ENCODE measurements around the gene CRACR2A.

CRACR2A gene

GRCh38 chr12:3722368-3722767, 30.5 kb downstream of the CRACR2A start:
- DNase-seq (ENCODE audit: extremely low read depth, low read depth): no peak
- no peak for TF ChIP-seq CTCF (IDR thresholded peaks at IDR 0.05; ENCODE audit: low read depth, low read length)

DNA sequence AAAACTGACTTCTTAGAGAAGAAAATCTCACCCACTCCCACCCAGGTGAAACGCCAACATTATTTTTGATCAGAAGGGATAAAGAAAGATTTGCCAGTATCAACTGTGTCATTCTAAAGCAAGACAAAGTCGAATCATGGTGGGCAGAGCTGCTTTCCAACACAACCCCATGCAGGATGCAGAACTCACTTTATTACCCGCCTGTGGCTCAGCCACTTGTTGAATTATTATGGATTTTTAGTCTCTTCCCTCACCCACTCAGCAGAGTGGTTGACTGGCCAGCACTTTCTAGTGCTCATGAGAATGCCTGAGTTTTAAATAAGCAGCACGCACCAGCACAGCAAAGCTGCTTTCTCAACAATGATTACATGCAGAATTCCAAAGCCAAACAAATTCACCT, 32.1 kb downstream of the CRACR2A start:
- DNase-seq (ENCODE audit: extremely low read depth, low read depth): no peak
- TF ChIP-seq CTCF (IDR thresholded peaks at IDR 0.05; ENCODE audit: low read depth, low read length): no peak

DNA sequence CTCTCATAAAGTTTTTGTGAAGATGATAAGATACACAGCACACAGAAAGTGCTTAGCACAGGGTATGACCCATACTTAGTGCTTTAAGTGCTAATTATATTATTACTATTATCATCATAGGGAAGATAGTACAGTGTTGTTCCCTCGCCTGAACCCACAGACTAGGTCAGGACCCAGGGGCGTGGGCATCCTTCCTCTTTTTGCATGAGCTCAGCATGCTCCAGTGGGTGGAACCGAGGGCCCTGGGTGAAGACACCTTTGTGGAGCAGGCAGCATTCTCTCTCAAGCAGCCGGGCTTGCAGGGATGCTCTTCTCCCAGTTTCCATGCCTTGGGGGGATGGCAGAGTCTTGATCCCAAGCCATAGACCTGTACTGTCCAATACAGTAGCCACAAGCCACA, 34.8 kb downstream of the CRACR2A start:
- TF ChIP-seq CTCF (IDR thresholded peaks at IDR 0.05; ENCODE audit: low read depth, low read length): no peak
- DNase-seq (ENCODE audit: extremely low read depth, low read depth): no peak

DNA sequence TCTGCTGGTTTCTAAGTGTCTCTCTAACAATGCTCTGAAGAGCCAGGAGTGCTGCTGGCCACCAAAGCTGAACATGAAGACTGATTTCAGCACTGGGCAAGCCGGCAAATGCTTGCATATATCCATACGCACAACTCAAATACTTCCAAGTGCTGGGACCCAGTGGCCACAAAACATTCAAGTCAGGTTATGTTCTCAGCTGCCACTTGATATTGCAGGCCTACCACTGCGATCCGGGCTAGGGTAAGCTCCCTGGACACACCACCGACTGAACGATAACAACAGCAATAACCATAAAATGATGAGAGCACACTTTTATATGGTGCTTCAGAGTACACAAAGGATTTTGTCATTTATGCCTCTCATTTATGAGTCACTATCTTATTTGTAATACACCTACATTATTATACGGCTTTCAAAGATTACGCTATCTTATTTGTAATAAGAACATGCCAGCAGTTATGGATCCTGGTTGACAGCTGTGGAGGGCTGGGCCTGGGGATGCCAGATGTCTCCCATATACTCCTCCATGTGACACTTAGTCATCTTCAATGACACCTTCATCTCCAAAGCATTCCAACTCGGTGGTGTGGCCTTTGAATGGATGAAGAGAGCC, 35.5 kb downstream of the CRACR2A start:
- TF ChIP-seq CTCF (IDR thresholded peaks at IDR 0.05; ENCODE audit: low read depth, low read length): no peak
- DNase-seq (ENCODE audit: extremely low read depth, low read depth): no peak

GRCh38 chr12:3715999-3716398, 36.9 kb downstream of the CRACR2A start:
- TF ChIP-seq CTCF (IDR thresholded peaks at IDR 0.05; ENCODE audit: low read depth, low read length): no peak
- no peak for DNase-seq (ENCODE audit: extremely low read depth, low read depth)

GRCh38 chr12:3713947-3714346, 39.0 kb downstream of the CRACR2A start:
- DNase-seq (ENCODE audit: extremely low read depth, low read depth): no peak
- TF ChIP-seq CTCF (IDR thresholded peaks at IDR 0.05; ENCODE audit: low read depth, low read length): no peak

DNA sequence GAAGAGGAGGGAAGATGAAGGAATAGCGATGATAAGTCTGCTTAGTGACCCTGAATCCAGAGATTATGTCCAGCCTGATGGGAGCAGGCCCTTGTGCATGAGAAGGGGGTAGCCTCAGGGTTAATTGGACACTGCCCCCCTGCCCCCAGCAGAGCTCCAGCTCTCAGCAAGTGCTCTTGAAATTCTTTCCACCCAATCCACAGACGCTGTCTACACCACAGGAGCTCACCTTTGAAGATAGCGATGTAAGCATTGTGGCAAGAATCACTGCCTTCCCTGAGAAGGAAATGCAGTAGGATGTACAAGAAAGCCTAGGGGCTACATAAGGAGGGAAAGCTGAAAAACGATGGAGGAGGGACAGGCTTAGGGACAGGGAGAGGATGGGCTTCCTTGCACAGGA, 39.4 kb downstream of the CRACR2A start:
- no peak for DNase-seq (ENCODE audit: extremely low read depth, low read depth)
- TF ChIP-seq CTCF (IDR thresholded peaks at IDR 0.05; ENCODE audit: low read depth, low read length): no peak
